COR-L47 (cell line): ENCODE measurements around the gene VWF.

Experiments used
- DNase-seq: peaks from one replicate; lab custom pipeline; 2025; lab: John Stamatoyannopoulos, UW

VWF gene

GRCh38 chr12:5977556-5977955 lies 146.9 kb downstream of the VWF start:
- no peak for DNase-seq

- DNase-seq = no peak
Observed at GRCh38 chr12:5976711-5977110, 147.8 kb downstream of the VWF start.

GRCh38 chr12:5976196-5976595 lies 148.3 kb downstream of the VWF start:
- no peak for DNase-seq

- no peak for DNase-seq
Observed at GRCh38 chr12:5973461-5974115, 150.9 kb downstream of the VWF start.

- DNase-seq = no peak
Observed at GRCh38 chr12:5972387-5972786, 152.1 kb downstream of the VWF start.

- no peak for DNase-seq
Observed at GRCh38 chr12:5971194-5971850, 153.1 kb downstream of the VWF start.

GRCh38 chr12:5969974-5970690 lies 154.3 kb downstream of the VWF start:
- DNase-seq = no peak

GRCh38 chr12:5969156-5969973 lies 155.1 kb downstream of the VWF start:
- DNase-seq = no peak

- DNase-seq = no peak
Observed at GRCh38 chr12:5967645-5968415, 156.6 kb downstream of the VWF start.

- DNase-seq = no peak
Observed at GRCh38 chr12:5966486-5967095, 157.9 kb downstream of the VWF start.

GRCh38 chr12:5965950-5966383 lies 158.5 kb downstream of the VWF start:
- DNase-seq = peak; percentile 14

- DNase-seq = no peak
Observed at GRCh38 chr12:5964913-5965900, 159.3 kb downstream of the VWF start.

GRCh38 chr12:5963515-5963914 lies 161.0 kb downstream of the VWF start:
- no peak for DNase-seq

- DNase-seq = no peak
Observed at GRCh38 chr12:5960783-5961182, 163.7 kb downstream of the VWF start.

GRCh38 chr12:5956987-5957386 lies 167.5 kb downstream of the VWF start:
- no peak for DNase-seq

GRCh38 chr12:5954661-5955060 lies 169.8 kb downstream of the VWF start:
- DNase-seq = no peak

GRCh38 chr12:5953835-5954586 lies 170.5 kb downstream of the VWF start:
- no peak for DNase-seq

GRCh38 chr12:5952031-5952430 lies 172.4 kb downstream of the VWF start:
- DNase-seq = no peak

- no peak for DNase-seq
Observed at GRCh38 chr12:5948696-5949095, 175.8 kb downstream of the VWF start.
